ENCODE data around the gene GLG1.
"Not testable (repeated sequence)": the region's sequence is repeated elsewhere in the genome, so short reads cannot be mapped to it uniquely, and the experiment has no call there.

The GLG1 gene

DNA sequence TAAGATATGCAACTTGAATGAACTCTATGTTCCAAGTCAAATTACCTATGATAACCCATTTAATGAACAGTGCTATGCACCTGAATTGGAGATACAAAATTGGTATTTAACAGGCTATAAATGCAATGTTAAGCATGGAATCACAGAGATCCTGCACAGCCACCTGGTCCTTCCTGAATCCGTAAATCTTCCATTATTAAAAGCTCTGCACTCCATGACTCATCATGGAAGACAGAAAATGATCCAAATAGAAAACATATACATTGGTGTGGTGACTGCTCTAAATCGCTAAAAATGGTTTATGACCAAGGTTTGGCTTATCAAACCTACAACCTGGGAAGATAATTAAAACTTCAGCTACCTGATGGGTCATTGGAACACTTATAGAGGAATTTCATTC lies 45.3 kb downstream of the GLG1 start:
- Histone ChIP-seq H3K9me3 (ENCODE audit: severe bottlenecking) (no peaks in the 10 kb centered on the region), H3K36me3 (no peaks in the 10 kb centered on the region), H3K27me3 (ENCODE audit: insufficient read depth, low read depth, severe bottlenecking) (no peaks in the 10 kb centered on the region), H3K27ac (no peak overlapping the region), H3K4me3 (ENCODE audit: low read depth, low read length) (no peak overlapping the region)
- no peak for DNase-seq
- TF ChIP-seq, protein P1, sequence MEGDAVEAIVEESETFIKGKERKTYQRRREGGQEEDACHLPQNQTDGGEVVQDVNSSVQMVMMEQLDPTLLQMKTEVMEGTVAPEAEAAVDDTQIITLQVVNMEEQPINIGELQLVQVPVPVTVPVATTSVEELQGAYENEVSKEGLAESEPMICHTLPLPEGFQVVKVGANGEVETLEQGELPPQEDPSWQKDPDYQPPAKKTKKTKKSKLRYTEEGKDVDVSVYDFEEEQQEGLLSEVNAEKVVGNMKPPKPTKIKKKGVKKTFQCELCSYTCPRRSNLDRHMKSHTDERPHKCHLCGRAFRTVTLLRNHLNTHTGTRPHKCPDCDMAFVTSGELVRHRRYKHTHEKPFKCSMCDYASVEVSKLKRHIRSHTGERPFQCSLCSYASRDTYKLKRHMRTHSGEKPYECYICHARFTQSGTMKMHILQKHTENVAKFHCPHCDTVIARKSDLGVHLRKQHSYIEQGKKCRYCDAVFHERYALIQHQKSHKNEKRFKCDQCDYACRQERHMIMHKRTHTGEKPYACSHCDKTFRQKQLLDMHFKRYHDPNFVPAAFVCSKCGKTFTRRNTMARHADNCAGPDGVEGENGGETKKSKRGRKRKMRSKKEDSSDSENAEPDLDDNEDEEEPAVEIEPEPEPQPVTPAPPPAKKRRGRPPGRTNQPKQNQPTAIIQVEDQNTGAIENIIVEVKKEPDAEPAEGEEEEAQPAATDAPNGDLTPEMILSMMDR (IDR thresholded peaks at IDR 0.05; ENCODE audit: low read depth, low read length) = no peak

DNA sequence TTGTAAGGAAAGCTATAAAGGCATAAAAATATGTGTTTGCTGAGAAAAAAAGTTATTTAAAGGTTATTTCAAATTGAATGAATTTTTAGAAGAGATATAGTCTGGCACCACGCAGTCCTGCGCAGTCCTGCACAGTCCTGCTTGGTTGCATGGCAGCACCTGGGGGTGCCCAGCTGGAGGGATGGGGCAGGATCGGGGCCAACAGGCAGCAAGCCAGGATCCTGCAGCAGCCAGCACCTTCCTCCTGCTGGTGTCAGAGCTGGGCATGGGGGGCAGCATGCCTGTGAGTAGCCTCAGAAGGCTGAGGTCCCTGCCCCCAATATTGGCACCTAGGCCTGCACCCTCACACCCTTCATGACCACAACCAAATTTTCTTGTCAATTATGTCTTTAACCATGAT lies 46.0 kb downstream of the GLG1 start:
- no peaks in the 10 kb centered on the region for H3K27me3 ChIP-seq (ENCODE audit: insufficient read depth, low read depth, severe bottlenecking)
- no peaks in the 10 kb centered on the region for H3K9me3 ChIP-seq (ENCODE audit: severe bottlenecking)
- H3K4me3 ChIP-seq (ENCODE audit: low read depth, low read length) = no peak overlapping the region
- H3K27ac ChIP-seq = no peak overlapping the region
- TF ChIP-seq, protein P1 (IDR thresholded peaks at IDR 0.05; ENCODE audit: low read depth, low read length) = no peak
- H3K36me3 ChIP-seq = no peaks in the 10 kb centered on the region
- DNase-seq = no peak

DNA sequence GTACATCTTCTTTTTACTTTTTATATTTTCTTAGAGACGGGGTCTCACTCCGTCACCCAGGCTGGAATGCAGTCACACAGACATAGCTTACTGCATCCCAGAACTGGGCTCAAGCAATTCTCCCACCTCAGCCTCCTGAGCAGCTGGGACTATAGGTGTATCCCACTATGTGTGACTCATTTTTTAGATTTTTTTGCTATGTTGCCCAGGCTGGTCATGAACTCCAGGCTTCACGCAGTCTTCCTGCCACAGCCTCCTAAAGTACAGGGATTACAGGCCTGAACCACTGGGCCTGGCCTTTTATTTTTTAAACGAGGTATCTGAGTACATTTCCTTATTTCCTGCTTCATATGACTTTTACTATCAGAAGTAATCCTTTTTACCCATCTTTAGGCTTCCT lies 48.0 kb downstream of the GLG1 start:
- Histone ChIP-seq H3K27me3 (ENCODE audit: insufficient read depth, low read depth, severe bottlenecking) (no peaks in the 10 kb centered on the region), H3K36me3 (no peaks in the 10 kb centered on the region), H3K4me3 (ENCODE audit: low read depth, low read length) (no peak overlapping the region), H3K9me3 (ENCODE audit: severe bottlenecking) (no peaks in the 10 kb centered on the region), H3K27ac (no peak overlapping the region)
- TF ChIP-seq, protein P1 (IDR thresholded peaks at IDR 0.05; ENCODE audit: low read depth, low read length) = no peak
- no peak for DNase-seq

DNA sequence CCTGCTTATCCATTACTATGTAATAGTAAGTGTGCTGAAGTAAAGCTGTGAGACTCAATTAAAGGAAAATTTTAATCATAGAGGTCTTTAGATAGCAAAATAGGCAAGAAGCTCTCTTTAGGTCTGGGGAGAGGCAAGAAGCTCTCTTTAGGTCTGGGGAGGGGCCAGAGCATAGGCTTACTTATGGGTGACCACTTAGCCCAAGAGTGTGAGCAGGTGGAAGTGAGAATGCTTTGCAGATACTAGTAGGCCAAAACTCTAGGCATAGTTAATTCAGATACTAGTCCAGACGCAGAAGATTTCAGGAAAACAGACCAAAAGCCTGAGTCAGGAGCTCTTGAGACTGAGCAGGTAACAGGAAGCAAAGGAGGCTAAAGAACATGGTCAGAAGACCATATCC lies 49.6 kb downstream of the GLG1 start:
- TF ChIP-seq, protein P1 (IDR thresholded peaks at IDR 0.05; ENCODE audit: low read depth, low read length) = no peak
- DNase-seq = no peak
- H3K27ac ChIP-seq = no peak overlapping the region
- H3K4me3 ChIP-seq (ENCODE audit: low read depth, low read length) = no peak overlapping the region
- H3K27me3 ChIP-seq (ENCODE audit: insufficient read depth, low read depth, severe bottlenecking) = no peaks in the 10 kb centered on the region
- no peaks in the 10 kb centered on the region for H3K36me3 ChIP-seq
- no peaks in the 10 kb centered on the region for H3K9me3 ChIP-seq (ENCODE audit: severe bottlenecking)

DNA sequence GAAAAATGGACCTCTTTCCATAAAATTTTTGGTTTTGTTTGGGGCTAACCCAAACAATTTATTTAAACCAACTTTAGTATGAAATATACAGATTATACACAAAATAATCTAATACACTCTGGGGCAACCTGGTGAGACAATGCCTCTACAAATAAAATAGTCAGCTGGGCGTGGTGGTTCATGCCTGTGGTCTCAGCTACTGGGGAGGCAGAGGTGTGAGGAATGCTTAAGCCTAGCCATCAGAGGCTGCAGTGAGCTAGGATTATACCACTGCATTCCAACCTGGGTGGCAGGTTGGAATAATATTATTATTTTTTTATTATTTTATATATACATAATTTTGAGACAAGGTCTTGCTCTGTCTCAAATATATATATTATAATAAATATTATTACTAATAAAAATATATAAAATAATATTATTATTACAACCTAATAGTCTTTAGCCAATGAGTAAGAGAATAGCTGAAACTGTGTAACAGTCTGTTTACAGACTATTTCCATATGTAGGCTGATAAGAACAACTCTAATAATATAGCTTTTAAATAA lies 50.5 kb downstream of the GLG1 start:
- no peaks in the 10 kb centered on the region for H3K27me3 ChIP-seq (ENCODE audit: insufficient read depth, low read depth, severe bottlenecking)
- TF ChIP-seq, protein P1 (IDR thresholded peaks at IDR 0.05; ENCODE audit: low read depth, low read length) = no peak
- H3K36me3 ChIP-seq = no peaks in the 10 kb centered on the region
- DNase-seq = no peak
- H3K27ac ChIP-seq = no peak overlapping the region
- no peak overlapping the region for H3K4me3 ChIP-seq (ENCODE audit: low read depth, low read length)
- H3K9me3 ChIP-seq (ENCODE audit: severe bottlenecking) = no peaks in the 10 kb centered on the region

DNA sequence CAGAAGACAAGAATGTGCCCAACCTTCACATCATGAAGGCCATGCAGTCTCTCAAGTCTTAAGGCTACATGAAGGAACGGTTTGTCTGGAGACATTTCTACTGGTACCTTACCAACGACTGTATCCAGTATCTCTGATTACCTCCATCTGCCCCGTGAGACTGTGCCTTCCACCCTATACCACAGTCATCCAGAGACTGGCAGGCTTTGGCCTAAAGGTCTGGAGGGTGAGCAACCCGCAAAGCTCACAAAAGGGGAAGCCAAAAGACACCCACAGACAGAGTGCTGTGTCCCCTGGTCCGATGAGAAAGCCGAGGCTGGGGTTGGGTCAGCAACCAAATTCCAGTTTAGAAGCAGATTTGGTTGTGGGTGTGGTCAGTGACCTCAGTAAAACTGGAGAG lies 54.6 kb downstream of the GLG1 start:
- DNase-seq; H3K9me3 ChIP-seq (ENCODE audit: severe bottlenecking); H3K27ac ChIP-seq; H3K27me3 ChIP-seq (ENCODE audit: insufficient read depth, low read depth, severe bottlenecking); H3K4me3 ChIP-seq (ENCODE audit: low read depth, low read length); H3K36me3 ChIP-seq: not testable (repeated sequence)

DNA sequence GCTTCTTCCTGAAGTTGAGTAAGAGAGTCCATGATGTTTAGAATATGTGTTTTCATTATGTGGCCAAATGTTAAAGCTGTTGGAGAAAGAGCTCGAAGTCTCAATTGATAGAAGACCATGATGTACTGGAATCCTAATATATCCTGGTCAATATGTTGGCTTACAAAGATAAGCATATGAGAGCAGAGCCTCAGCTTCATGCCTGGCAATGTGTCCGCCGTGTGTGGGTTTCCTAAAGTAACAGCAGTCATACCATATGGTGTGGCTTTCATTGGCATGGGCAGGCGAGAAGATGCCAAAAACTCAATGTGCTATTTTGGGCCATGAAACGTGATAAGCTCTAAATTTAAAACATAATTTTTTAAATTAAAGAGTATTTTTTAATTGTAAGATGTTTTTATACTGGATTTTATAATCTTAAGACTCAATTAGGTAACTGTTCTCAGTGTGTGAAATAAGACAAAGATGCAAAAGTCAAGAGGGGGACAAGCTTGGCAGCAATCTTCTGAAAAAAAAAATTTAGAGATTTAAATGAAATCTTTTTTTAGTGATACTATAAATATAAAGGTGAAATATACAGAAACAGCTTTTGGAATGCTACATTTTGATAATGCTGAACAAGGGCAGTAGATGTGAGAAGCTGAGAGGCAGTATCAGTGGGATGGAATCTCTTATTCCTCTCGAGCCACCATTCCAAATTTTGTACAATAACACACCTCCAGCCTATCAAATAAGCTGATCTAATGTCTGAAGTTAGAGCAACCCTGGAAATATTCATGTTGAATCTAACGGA lies 56.5 kb downstream of the GLG1 start:
- not testable (repeated sequence) for H3K27me3 ChIP-seq (ENCODE audit: insufficient read depth, low read depth, severe bottlenecking); H3K4me3 ChIP-seq (ENCODE audit: low read depth, low read length); H3K36me3 ChIP-seq; DNase-seq; H3K27ac ChIP-seq; H3K9me3 ChIP-seq (ENCODE audit: severe bottlenecking)

DNA sequence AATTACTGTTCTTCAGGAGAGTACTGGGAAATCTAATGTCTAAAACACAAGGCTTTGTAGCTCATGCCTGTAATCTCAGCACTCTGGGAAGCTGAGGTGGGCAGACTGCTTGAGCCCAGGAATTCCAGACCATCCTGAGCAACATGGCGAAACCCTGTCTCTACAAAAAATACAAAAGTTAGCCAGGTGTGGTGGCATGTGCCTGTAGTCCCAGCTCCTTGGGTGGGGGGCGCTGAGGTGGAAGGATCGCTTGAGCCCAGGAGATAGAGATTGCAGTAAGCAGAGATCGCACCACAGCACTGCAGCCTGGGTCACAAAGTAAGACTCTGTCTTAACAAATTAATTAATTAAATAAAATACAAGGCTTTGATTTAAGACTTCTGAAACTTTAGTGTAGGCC lies 60.8 kb downstream of the GLG1 start:
- not testable (repeated sequence) for H3K27me3 ChIP-seq (ENCODE audit: insufficient read depth, low read depth, severe bottlenecking); H3K9me3 ChIP-seq (ENCODE audit: severe bottlenecking); H3K27ac ChIP-seq; H3K4me3 ChIP-seq (ENCODE audit: low read depth, low read length); DNase-seq; H3K36me3 ChIP-seq

DNA sequence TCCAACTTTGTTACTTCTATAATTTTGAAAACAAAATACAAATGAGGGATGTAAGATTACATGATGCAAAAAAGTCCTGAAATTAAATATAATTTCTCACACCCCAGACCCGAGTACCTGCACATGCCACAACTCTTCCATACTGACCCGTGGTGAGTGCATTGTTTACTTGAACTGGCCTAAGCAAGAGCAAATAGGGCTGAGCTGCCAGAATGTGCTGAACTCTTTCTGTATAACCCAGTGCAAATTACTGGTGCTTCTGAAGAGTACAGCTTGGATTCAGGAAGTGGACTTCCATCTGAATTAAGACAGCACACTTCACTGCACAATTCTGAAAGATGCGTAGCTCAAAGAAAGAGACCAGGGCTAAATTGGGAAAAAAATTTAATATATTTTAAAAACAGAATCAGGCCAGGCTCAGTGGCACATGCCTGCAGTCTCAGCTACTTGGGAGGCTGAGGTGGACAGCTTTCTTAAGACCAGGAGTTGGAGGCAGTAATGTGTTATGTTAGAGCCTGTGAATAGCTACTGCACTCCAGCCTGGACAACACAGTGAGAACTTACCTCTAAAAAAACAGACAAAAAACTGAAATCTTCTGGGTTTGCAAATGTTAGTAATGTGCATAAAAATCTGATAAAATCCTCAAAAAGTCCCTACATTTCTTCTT lies 63.9 kb downstream of the GLG1 start:
- not testable (repeated sequence) for H3K9me3 ChIP-seq (ENCODE audit: severe bottlenecking); H3K36me3 ChIP-seq; H3K27ac ChIP-seq; H3K4me3 ChIP-seq (ENCODE audit: low read depth, low read length); DNase-seq; H3K27me3 ChIP-seq (ENCODE audit: insufficient read depth, low read depth, severe bottlenecking)
